Epidermal melanocyte (primary cell): Measurements from ENCODE around the gene PTPRD.

Source experiments
- DNase-seq: peaks from one replicate; pipeline ENCODE4 v3.0.0; 2011; ENCODE audit warnings: low spot score; ENCODE audit not compliant: insufficient read length

Gene PTPRD

GRCh38 chr9:8365029-8365428 lies 2247.8 kb downstream of the PTPRD start:
- no peak for DNase-seq

- no peak for DNase-seq
Measured at GRCh38 chr9:8364026-8364752, 2248.6 kb downstream of the PTPRD start.

GRCh38 chr9:8362250-8362649 lies 2250.6 kb downstream of the PTPRD start:
- no peak for DNase-seq

- DNase-seq: no peak
Measured at GRCh38 chr9:8361364-8361763, 2251.4 kb downstream of the PTPRD start.

GRCh38 chr9:8356406-8356805 lies 2256.4 kb downstream of the PTPRD start:
- DNase-seq: no peak

- no peak for DNase-seq
Measured at GRCh38 chr9:8351436-8351835, 2261.4 kb downstream of the PTPRD start.

GRCh38 chr9:8349901-8350300 lies 2262.9 kb downstream of the PTPRD start:
- no peak for DNase-seq

GRCh38 chr9:8349376-8349775 lies 2263.4 kb downstream of the PTPRD start:
- DNase-seq: no peak

- DNase-seq: no peak
Measured at GRCh38 chr9:8348756-8349155, 2264.0 kb downstream of the PTPRD start.

GRCh38 chr9:8346296-8346695 lies 2266.5 kb downstream of the PTPRD start:
- no peak for DNase-seq

- no peak for DNase-seq
Measured at GRCh38 chr9:8338767-8339510, 2273.9 kb downstream of the PTPRD start.

- no peak for DNase-seq
Measured at GRCh38 chr9:8337834-8338766, 2274.7 kb downstream of the PTPRD start.

GRCh38 chr9:8332871-8333270 lies 2279.9 kb downstream of the PTPRD start:
- no peak for DNase-seq

GRCh38 chr9:8332331-8332650 lies 2280.5 kb downstream of the PTPRD start:
- DNase-seq: no peak

GRCh38 chr9:8331507-8332330 lies 2281.1 kb downstream of the PTPRD start:
- DNase-seq: no peak

- no peak for DNase-seq
Measured at GRCh38 chr9:8329561-8330283, 2283.1 kb downstream of the PTPRD start.

- DNase-seq: no peak
Measured at GRCh38 chr9:8315211-8315610, 2297.6 kb downstream of the PTPRD start.

- no peak for DNase-seq
Measured at GRCh38 chr9:8309258-8309657, 2303.5 kb downstream of the PTPRD start.

GRCh38 chr9:8304720-8305119 lies 2308.1 kb downstream of the PTPRD start:
- no peak for DNase-seq

GRCh38 chr9:8301296-8301695 lies 2311.5 kb downstream of the PTPRD start:
- no peak for DNase-seq
